Stimulated activated CD4-positive, alpha-beta T cell treated with anti-CD3 and anti-CD28 coated beads, Interleukin-1b, Interleukin-23, amount 100 ng/mL, for 4 hours (primary cell): ENCODE results near the gene BDP1.
"Not testable (repeated sequence)": the region's sequence is repeated elsewhere in the genome, so short reads cannot be mapped to it uniquely, and the experiment has no call there.

Experiments
- DNase-seq, 2 donors: peaks; one replicate each; pipeline ENCODE4 v3.0.0-alpha.2; 2020; ENCODE audit warnings: low read depth in 2 of 2

Gene BDP1

GRCh38 chr5:71460693-71461092 is 5.2 kb downstream of the BDP1 start:
- DNase-seq, result no peak

GRCh38 chr5:71461360-71461759 is 5.9 kb downstream of the BDP1 start:
- DNase-seq, result no peak

GRCh38 chr5:71471193-71471592 is 15.7 kb downstream of the BDP1 start:
- DNase-seq, result no peak

- no peak for DNase-seq
Observed at GRCh38 chr5:71475788-71476384, 20.4 kb downstream of the BDP1 start.

- no peak for DNase-seq
Observed at GRCh38 chr5:71481441-71481840, 26.0 kb downstream of the BDP1 start.

- no peak for DNase-seq
Observed at GRCh38 chr5:71482132-71482531, 26.7 kb downstream of the BDP1 start.

- DNase-seq, result no peak
Observed at GRCh38 chr5:71483355-71483754, 27.9 kb downstream of the BDP1 start.

- no peak for DNase-seq
Observed at GRCh38 chr5:71492817-71493615, 37.6 kb downstream of the BDP1 start.

GRCh38 chr5:71494202-71494601 is 38.8 kb downstream of the BDP1 start:
- DNase-seq, result not testable (repeated sequence)

GRCh38 chr5:71498756-71499155 is 43.3 kb downstream of the BDP1 start:
- DNase-seq, result not testable (repeated sequence)

- DNase-seq, result no peak
Observed at GRCh38 chr5:71503536-71503935, 48.1 kb downstream of the BDP1 start.

- no peak for DNase-seq
Observed at GRCh38 chr5:71522151-71522550, 66.7 kb downstream of the BDP1 start.

GRCh38 chr5:71525611-71526010 is 70.2 kb downstream of the BDP1 start:
- DNase-seq, result not testable (repeated sequence)

GRCh38 chr5:71528206-71528605 is 72.8 kb downstream of the BDP1 start:
- DNase-seq, result no peak

GRCh38 chr5:71529682-71530081 is 74.2 kb downstream of the BDP1 start:
- no peak for DNase-seq

- DNase-seq, result no peak
Observed at GRCh38 chr5:71533142-71533541, 77.7 kb downstream of the BDP1 start.

GRCh38 chr5:71533615-71534014 is 78.2 kb downstream of the BDP1 start:
- no peak for DNase-seq

GRCh38 chr5:71537687-71538086 is 82.2 kb downstream of the BDP1 start:
- DNase-seq, result no peak

GRCh38 chr5:71550885-71551284 is 95.4 kb downstream of the BDP1 start:
- not testable (repeated sequence) for DNase-seq

- not testable (repeated sequence) for DNase-seq
Observed at GRCh38 chr5:71551582-71551981, 96.1 kb downstream of the BDP1 start.

- not testable (repeated sequence) for DNase-seq
Observed at GRCh38 chr5:71552026-71552749, 96.7 kb downstream of the BDP1 start.

GRCh38 chr5:71563161-71563560 is 107.7 kb downstream of the BDP1 start:
- DNase-seq, result no peak

GRCh38 chr5:71564895-71565294 is 109.4 kb downstream of the BDP1 start:
- no peak for DNase-seq
